Peyer's patch (tissue), 4 donors: ENCODE results near the gene PINLYP.

Experiments
- POLR2A ChIP-seq, 2 donors: fragments of 450-650 bp; IDR thresholded peaks; one replicate each; pipeline ENCODE4 v1.5.1; 2017; ENCODE audit warnings: antibody characterized with exemption in 2 of 2, mild to moderate bottlenecking in 2 of 2, moderate library complexity in 2 of 2
- TF ChIP-seq, protein P1 (sequence below), 6 experiments: fragments of 450-650 bp in 4 of 6; fragments of 200-600 bp in 2 of 6; sonication (generic) in 1 of 6; IDR thresholded peaks; one replicate each; pipeline ENCODE4 v1.5.1; 2017 to 2019; ENCODE audit warnings: antibody characterized with exemption in 6 of 6, mild to moderate bottlenecking in 3 of 6, moderate library complexity in 1 of 6

DNA sequence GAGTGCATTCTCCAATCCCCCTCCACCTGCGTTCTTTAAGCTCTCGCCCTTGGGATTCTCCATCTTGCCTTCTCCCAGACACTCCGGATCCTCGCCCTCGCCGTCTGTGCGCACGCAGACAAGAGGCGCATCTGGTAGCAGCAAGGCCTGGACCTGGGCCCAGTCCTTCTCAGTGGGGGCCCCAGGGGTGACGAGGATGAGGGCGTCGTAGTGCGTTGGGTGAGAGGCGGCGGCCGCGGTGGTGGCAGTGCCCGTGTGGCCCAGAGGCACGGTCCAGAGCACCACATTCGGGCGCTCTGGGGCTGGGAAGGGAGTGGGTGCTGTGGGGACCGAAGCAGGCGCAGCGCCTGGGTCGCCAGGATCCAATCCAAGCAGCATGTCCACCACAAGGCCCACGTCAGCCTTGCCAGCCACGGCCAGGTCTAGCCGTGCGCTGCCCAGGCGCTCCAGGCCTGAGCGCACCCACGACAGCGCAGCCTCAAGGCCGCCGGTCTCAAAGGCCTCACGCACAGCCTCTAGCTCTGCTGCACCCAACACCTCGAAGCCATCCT lies 17.3 kb downstream of the PINLYP start:
- no peak for TF ChIP-seq POLR2A (IDR thresholded peaks at IDR 0.05)
- TF ChIP-seq, protein P1, sequence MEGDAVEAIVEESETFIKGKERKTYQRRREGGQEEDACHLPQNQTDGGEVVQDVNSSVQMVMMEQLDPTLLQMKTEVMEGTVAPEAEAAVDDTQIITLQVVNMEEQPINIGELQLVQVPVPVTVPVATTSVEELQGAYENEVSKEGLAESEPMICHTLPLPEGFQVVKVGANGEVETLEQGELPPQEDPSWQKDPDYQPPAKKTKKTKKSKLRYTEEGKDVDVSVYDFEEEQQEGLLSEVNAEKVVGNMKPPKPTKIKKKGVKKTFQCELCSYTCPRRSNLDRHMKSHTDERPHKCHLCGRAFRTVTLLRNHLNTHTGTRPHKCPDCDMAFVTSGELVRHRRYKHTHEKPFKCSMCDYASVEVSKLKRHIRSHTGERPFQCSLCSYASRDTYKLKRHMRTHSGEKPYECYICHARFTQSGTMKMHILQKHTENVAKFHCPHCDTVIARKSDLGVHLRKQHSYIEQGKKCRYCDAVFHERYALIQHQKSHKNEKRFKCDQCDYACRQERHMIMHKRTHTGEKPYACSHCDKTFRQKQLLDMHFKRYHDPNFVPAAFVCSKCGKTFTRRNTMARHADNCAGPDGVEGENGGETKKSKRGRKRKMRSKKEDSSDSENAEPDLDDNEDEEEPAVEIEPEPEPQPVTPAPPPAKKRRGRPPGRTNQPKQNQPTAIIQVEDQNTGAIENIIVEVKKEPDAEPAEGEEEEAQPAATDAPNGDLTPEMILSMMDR (IDR thresholded peaks at IDR 0.05) = no peak
